Prostate gland (tissue), 2 donors: ENCODE data around the gene R3HDML.

Source experiments
- CTCF ChIP-seq, 4 experiments: fragments of 200-600 bp in 2 of 4; fragments of 450-650 bp in 2 of 4; sonication (generic) in 2 of 4; IDR thresholded peaks; 1 replicate in 3 of 4; 2 replicates in 1 of 4; pipeline ENCODE4 v1.5.1; 2016 to 2019; ENCODE audit warnings: antibody characterized with exemption in 4 of 4, mild to moderate bottlenecking in 2 of 4, moderate library complexity in 2 of 4
- POLR2A ChIP-seq: fragments of 450-650 bp; IDR thresholded peaks from one replicate; pipeline ENCODE4 v1.6.1; 2016; ENCODE audit warnings: antibody characterized with exemption, mild to moderate bottlenecking
- POLR2AphosphoS5 ChIP-seq: sonication (generic); formaldehyde crosslinking; IDR thresholded peaks from one replicate; pipeline ENCODE4 v1.6.1; 2017; ENCODE audit warnings: antibody characterized with exemption

- TF ChIP-seq CTCF (IDR thresholded peaks at IDR 0.05): no peak
- no peak for TF ChIP-seq POLR2A
- TF ChIP-seq POLR2AphosphoS5: no peak
Measured at GRCh38 chr20:44358776-44359175, 21.9 kb downstream of the R3HDML start.
